Dendritic cell treated with granulocyte-macrophage colony-stimulating factor and Interleukin-4, amounts not matched to agents 40 ng/mL and 50 ng/mL, for 4 days (primary cell): ENCODE data around the gene TMEM59L.

Experiments used
- H3K27ac Mint-ChIP-seq: one replicate; pipeline ENCODE4 v1.8.0; 2022; ENCODE audit warnings: mild to moderate bottlenecking, mixed read lengths
- H3K27me3 Mint-ChIP-seq: one replicate; pipeline ENCODE4 v1.8.0; 2022; ENCODE audit warnings: mild to moderate bottlenecking, mixed read lengths
- H3K36me3 Mint-ChIP-seq: one replicate; pipeline ENCODE4 v1.8.0; 2022; ENCODE audit warnings: low read depth, mixed read lengths
- H3K4me1 Mint-ChIP-seq: one replicate; pipeline ENCODE4 v1.8.0; 2022; ENCODE audit warnings: low read depth, mixed read lengths
- H3K4me3 Mint-ChIP-seq: one replicate; pipeline ENCODE4 v1.8.0; 2022; ENCODE audit warnings: mild to moderate bottlenecking, moderate library complexity, mixed read lengths
- H3K9me3 Mint-ChIP-seq: one replicate; pipeline ENCODE4 v1.8.0; 2022; ENCODE audit warnings: mixed read lengths
- intact Hi-C: fragments of 100-400 bp; cut with micrococcal nuclease; formaldehyde crosslinking; loops from one replicate; pipeline ENCODE4 v1.15.0; 2022

TMEM59L gene

GRCh38 chr19:18647807-18648206 is 35.1 kb downstream of the TMEM59L start:
- Mint-ChIP-seq H3K27ac (peak overlapping the region; percentile 41), H3K36me3 (peaks cover 27% of the 10 kb centered on the region), H3K4me1 (peaks cover 61% of the 10 kb centered on the region), H3K27me3 (peaks cover 17% of the 10 kb centered on the region), H3K9me3 (no peaks in the 10 kb centered on the region), H3K4me3 (no peak overlapping the region)
- intact Hi-C loops = no loop called here

GRCh38 chr19:18648973-18649315 is 36.3 kb downstream of the TMEM59L start:
- Mint-ChIP-seq H3K9me3 (no peaks in the 10 kb centered on the region), H3K27me3 (peaks cover 17% of the 10 kb centered on the region), H3K4me3 (peak overlapping the region; percentile 57), H3K27ac (no peak overlapping the region), H3K4me1 (peaks cover 59% of the 10 kb centered on the region), H3K36me3 (peaks cover 27% of the 10 kb centered on the region)
- intact Hi-C loops = no loop called here

GRCh38 chr19:18649371-18650020 is 36.8 kb downstream of the TMEM59L start:
- intact Hi-C loops = no loop called here

GRCh38 chr19:18650021-18650390 is 37.3 kb downstream of the TMEM59L start:
- Mint-ChIP-seq H3K4me3 (peak overlapping the region; percentile 57), H3K27ac (no peak overlapping the region), H3K36me3 (peaks cover 27% of the 10 kb centered on the region), H3K27me3 (peaks cover 17% of the 10 kb centered on the region), H3K4me1 (peaks cover 48% of the 10 kb centered on the region), H3K9me3 (no peaks in the 10 kb centered on the region)
- intact Hi-C loops = no loop called here

More at GRCh38 chr19:18649371-18650020, 36.8 kb downstream of the TMEM59L start:
- Mint-ChIP-seq H3K27me3 (peaks cover 17% of the 10 kb centered on the region), H3K9me3 (no peaks in the 10 kb centered on the region), H3K27ac (no peak overlapping the region), H3K36me3 (peaks cover 27% of the 10 kb centered on the region), H3K4me1 (peaks cover 53% of the 10 kb centered on the region), H3K4me3 (peak overlapping the region; percentile 57)

GRCh38 chr19:18650468-18651041 is 37.9 kb downstream of the TMEM59L start:
- H3K4me3 Mint-ChIP-seq = no peak overlapping the region
- peaks cover 17% of the 10 kb centered on the region for H3K27me3 Mint-ChIP-seq
- intact Hi-C loops = no loop called here
- no peaks in the 10 kb centered on the region for H3K9me3 Mint-ChIP-seq
- no peak overlapping the region for H3K27ac Mint-ChIP-seq
- peaks cover 47% of the 10 kb centered on the region for H3K4me1 Mint-ChIP-seq
- peaks cover 27% of the 10 kb centered on the region for H3K36me3 Mint-ChIP-seq

GRCh38 chr19:18651300-18651699 is 38.6 kb downstream of the TMEM59L start:
- no peak overlapping the region for H3K27ac Mint-ChIP-seq
- peaks cover 54% of the 10 kb centered on the region for H3K4me1 Mint-ChIP-seq
- intact Hi-C loops = no loop called here
- H3K4me3 Mint-ChIP-seq = no peak overlapping the region
- no peaks in the 10 kb centered on the region for H3K9me3 Mint-ChIP-seq
- peaks cover 27% of the 10 kb centered on the region for H3K36me3 Mint-ChIP-seq
- H3K27me3 Mint-ChIP-seq = peaks cover 17% of the 10 kb centered on the region

- peaks cover 15% of the 10 kb centered on the region for H3K27me3 Mint-ChIP-seq
- H3K4me1 Mint-ChIP-seq = peaks cover 54% of the 10 kb centered on the region
- no peak overlapping the region for H3K27ac Mint-ChIP-seq
- H3K4me3 Mint-ChIP-seq = no peak overlapping the region
- H3K9me3 Mint-ChIP-seq = no peaks in the 10 kb centered on the region
- peaks cover 27% of the 10 kb centered on the region for H3K36me3 Mint-ChIP-seq
- intact Hi-C loops = no loop called here
Observed at GRCh38 chr19:18651733-18652132, 39.1 kb downstream of the TMEM59L start.

GRCh38 chr19:18653853-18654252 is 41.2 kb downstream of the TMEM59L start:
- Mint-ChIP-seq H3K4me3 (no peak overlapping the region), H3K9me3 (no peaks in the 10 kb centered on the region), H3K27me3 (peaks cover 23% of the 10 kb centered on the region), H3K27ac (no peak overlapping the region), H3K4me1 (peaks cover 57% of the 10 kb centered on the region), H3K36me3 (peaks cover 19% of the 10 kb centered on the region)
- intact Hi-C loops = no loop called here

- Mint-ChIP-seq H3K27ac (no peak overlapping the region), H3K36me3 (peaks cover 19% of the 10 kb centered on the region), H3K27me3 (peaks cover 25% of the 10 kb centered on the region), H3K4me3 (no peak overlapping the region), H3K4me1 (peaks cover 55% of the 10 kb centered on the region), H3K9me3 (no peaks in the 10 kb centered on the region)
- intact Hi-C loops = no loop called here
Observed at GRCh38 chr19:18654469-18654868, 41.8 kb downstream of the TMEM59L start.

GRCh38 chr19:18655173-18655844 is 42.6 kb downstream of the TMEM59L start:
- H3K9me3 Mint-ChIP-seq = no peaks in the 10 kb centered on the region
- H3K4me3 Mint-ChIP-seq = no peak overlapping the region
- peaks cover 20% of the 10 kb centered on the region for H3K27me3 Mint-ChIP-seq
- H3K27ac Mint-ChIP-seq = no peak overlapping the region
- H3K4me1 Mint-ChIP-seq = peaks cover 53% of the 10 kb centered on the region
- intact Hi-C loops = no loop called here
- H3K36me3 Mint-ChIP-seq = peaks cover 14% of the 10 kb centered on the region

GRCh38 chr19:18656337-18657086 is 43.8 kb downstream of the TMEM59L start:
- intact Hi-C loops = no loop called here
- H3K9me3 Mint-ChIP-seq = no peaks in the 10 kb centered on the region
- peaks cover 6% of the 10 kb centered on the region for H3K36me3 Mint-ChIP-seq
- H3K27me3 Mint-ChIP-seq = peaks cover 18% of the 10 kb centered on the region
- peaks cover 60% of the 10 kb centered on the region for H3K4me1 Mint-ChIP-seq
- H3K27ac Mint-ChIP-seq = peak overlapping the region; percentile 50
- H3K4me3 Mint-ChIP-seq = no peak overlapping the region

- Mint-ChIP-seq H3K4me3 (no peak overlapping the region), H3K36me3 (peaks cover 7% of the 10 kb centered on the region), H3K27ac (peak overlapping the region; percentile 78), H3K4me1 (peaks cover 55% of the 10 kb centered on the region), H3K9me3 (no peaks in the 10 kb centered on the region), H3K27me3 (peaks cover 18% of the 10 kb centered on the region)
- intact Hi-C loops = no loop called here
Observed at GRCh38 chr19:18657590-18658365, 45.1 kb downstream of the TMEM59L start.

GRCh38 chr19:18658366-18658855 is 45.7 kb downstream of the TMEM59L start:
- Mint-ChIP-seq H3K9me3 (no peaks in the 10 kb centered on the region), H3K27me3 (peaks cover 18% of the 10 kb centered on the region), H3K4me1 (peaks cover 58% of the 10 kb centered on the region), H3K4me3 (no peak overlapping the region), H3K36me3 (peaks cover 7% of the 10 kb centered on the region), H3K27ac (peak overlapping the region; percentile 78)
- intact Hi-C loops = no loop called here
